ENCODE data around the gene PFKFB3. TPM values are rescaled to one million over a fixed set of nuclear protein-coding genes. Genes with fewer than 3 reads are reported as not detected.

PFKFB3 gene
- total RNA-seq, 1 experiment from 2014 or later, result 36.8 TPM

GRCh38 chr10:6228647-6229046 lies 25.9 kb downstream of the PFKFB3 start:
- no peaks in the 10 kb centered on the region for H3K4me1 Mint-ChIP-seq
- Histone ChIP-seq H4K5ac (ENCODE audit: insufficient read length, low read depth, low read length) (no peak overlapping the region), H3K18ac (ENCODE audit: insufficient read length, low read depth, low read length) (no peak overlapping the region), H3K23ac (ENCODE audit: insufficient read length, low read depth, low read length) (no peak overlapping the region), H3K79me1 (ENCODE audit: insufficient read depth, low read depth, low read length, poor library complexity, severe bottlenecking) (peaks cover 3% of the 10 kb centered on the region), H2BK5ac (ENCODE audit: insufficient read length, low read length) (no peak overlapping the region), H3K4me2 (ENCODE audit: insufficient read depth, insufficient read length, low read length) (no peak overlapping the region), H3K23me2 (ENCODE audit: insufficient read length, low read depth, low read length, poor library complexity, severe bottlenecking) (no peaks in the 10 kb centered on the region), H3K4ac (ENCODE audit: low read depth, low read length) (no peak overlapping the region), H2AFZ (ENCODE audit: low read length) (no peak overlapping the region), H3K4me1 (ENCODE audit: insufficient read depth, low read length) (no peaks in the 10 kb centered on the region), H3K27ac (ENCODE audit: insufficient read length, low read depth, low read length) (no peak overlapping the region), H3T11ph (ENCODE audit: low read length) (no peak overlapping the region), H4K8ac (replicated peaks; ENCODE audit: insufficient read length, low read depth, low read length) (no peak overlapping the region), H3K79me2 (ENCODE audit: insufficient read depth, low read length) (no peaks in the 10 kb centered on the region), H2BK20ac (ENCODE audit: low read depth, low read length, poor library complexity, severe bottlenecking) (no peak overlapping the region), H3K9ac (ENCODE audit: extremely low read depth, insufficient read length, low read length) (no peak overlapping the region), H3K27me3 (ENCODE audit: insufficient read depth, low read length) (no peaks in the 10 kb centered on the region), H3K14ac (ENCODE audit: insufficient read depth, low read length) (no peak overlapping the region), H2BK120ac (ENCODE audit: low read depth, low read length, poor library complexity, severe bottlenecking) (no peak overlapping the region), H4K91ac (ENCODE audit: insufficient read length, low read depth, low read length) (no peak overlapping the region), H3K56ac (ENCODE audit: insufficient read length, low read depth, low read length) (no peak overlapping the region), H2BK15ac (ENCODE audit: low read depth, low read length) (no peak overlapping the region), H2AK5ac (ENCODE audit: insufficient read length, low read length) (no peak overlapping the region), H2BK12ac (ENCODE audit: insufficient read length, low read depth, low read length) (no peak overlapping the region), H3K9me3 (ENCODE audit: control insufficient read depth, low read depth, low read length) (no peaks in the 10 kb centered on the region), H4K20me1 (ENCODE audit: control insufficient read depth, insufficient read depth, insufficient read length) (peaks cover 2% of the 10 kb centered on the region)
- no peak overlapping the region for H3K27ac Mint-ChIP-seq
- H3K27me3 Mint-ChIP-seq (ENCODE audit: low read depth), result no peaks in the 10 kb centered on the region
- H3K9me3 Mint-ChIP-seq, result no peaks in the 10 kb centered on the region
- no peak overlapping the region for H3K4me3 Mint-ChIP-seq
- no peak for TF ChIP-seq CTCF (conservative IDR thresholded peaks at IDR 0.05)
- DNase-seq, result no peak
- no CpG with 5 or more reads among the region's 5 CpGs for WGBS (ENCODE audit: extremely low coverage, insufficient read length, low lambda C conversion rate)
- peaks cover 45 to 92% (median 91%) of the 10 kb centered on the region in 3 experiments; a peak in 6 of 7 replicates for H3K36me3 Mint-ChIP-seq (ENCODE audit: insufficient read depth in 1 of 3, low read depth in 3 of 3)

Measured in H9 (cell line).